Endothelial cell of umbilical vein (primary cell): ENCODE results near the gene DGKG.

Experiments
- CTCF ChIP-seq, 2 donors: IDR thresholded peaks; 1 replicate in 1 of 2; 2 replicates in 1 of 2; pipeline ENCODE4 v1.5.1; 2011; ENCODE audit warnings: low read length in 2 of 2, mild to moderate bottlenecking in 2 of 2, moderate library complexity in 2 of 2, control low read depth in 1 of 2, inconsistent platforms in 1 of 2, low read depth in 1 of 2; ENCODE audit not compliant: insufficient read depth in 1 of 2; ENCODE audit errors: extremely low read depth in 1 of 2
- EZH2 ChIP-seq: IDR thresholded peaks from 2 replicates; pipeline ENCODE4 v1.6.1; 2012; ENCODE audit warnings: borderline replicate concordance, low read depth, mild to moderate bottlenecking, moderate library complexity, low read length, inconsistent platforms; ENCODE audit not compliant: severe bottlenecking
- JUN ChIP-seq: IDR thresholded peaks from 2 replicates; pipeline ENCODE4 v1.6.1; 2011; ENCODE audit warnings: borderline replicate concordance, low read depth; ENCODE audit not compliant: insufficient read length, insufficient read depth
- MAX ChIP-seq: IDR thresholded peaks from 2 replicates; pipeline ENCODE4 v1.6.1; 2011; ENCODE audit not compliant: insufficient read depth, insufficient read length
- POLR2A ChIP-seq: IDR thresholded peaks from 2 replicates; pipeline ENCODE4 v1.6.1; 2012; ENCODE audit warnings: low read depth, mild to moderate bottlenecking, control low read depth, low read length
- POLR2AphosphoS5 ChIP-seq: IDR thresholded peaks from 2 replicates; pipeline ENCODE4 v1.6.1; 2012; ENCODE audit warnings: low read depth, mild to moderate bottlenecking, control low read depth, low read length, moderate library complexity; ENCODE audit not compliant: insufficient read depth

- TF ChIP-seq CTCF (IDR thresholded peaks at IDR 0.05; ENCODE audit: extremely low read depth in 1 of 2, insufficient read depth in 1 of 2, low read depth in 1 of 2, low read length in 2 of 2) (no peak), EZH2 (no peak), JUN (no peak), POLR2AphosphoS5 (no peak), POLR2A (no peak), MAX (no peak)
Measured at GRCh38 chr3:186248850-186249249, 113.2 kb downstream of the DGKG start.
